Tibial artery (tissue), 4 donors: ENCODE results near the gene PPP1R14C.

ENCODE experiments used
- DNase-seq, 2 donors: peaks; one replicate each; pipeline ENCODE4 v3.0.0-alpha.2; 2019
- H3K27ac ChIP-seq, 2 donors: fragments of 200-600 bp; sonication (generic) in 1 of 2; 1 replicate in 1 of 2; 2 replicates in 1 of 2; pipeline ENCODE4 v1.5.1; 2018 to 2019; ENCODE audit warnings: mild to moderate bottlenecking in 1 of 2
- H3K27me3 ChIP-seq, 2 donors: fragments of 200-600 bp; sonication (generic) in 1 of 2; one replicate each; pipeline versions ENCODE4 v1.5.1 to v1.6.0; 2016 to 2019
- H3K36me3 ChIP-seq, 3 donors: fragments of 200-600 bp; sonication (generic) in 2 of 3; one replicate each; pipeline ENCODE4 v1.5.1; 2016 to 2019; ENCODE audit warnings: mild to moderate bottlenecking in 2 of 3
- H3K4me1 ChIP-seq, 4 donors: fragments of 200-600 bp; sonication (generic) in 2 of 4; 1 replicate in 3 of 4; 2 replicates in 1 of 4; pipeline ENCODE4 v1.5.1; 2016 to 2019
- H3K4me3 ChIP-seq, 2 donors: fragments of 200-600 bp; sonication (generic) in 1 of 2; 1 replicate in 1 of 2; 2 replicates in 1 of 2; pipeline ENCODE4 v1.5.1; 2018 to 2019; ENCODE audit warnings: mild to moderate bottlenecking in 2 of 2
- H3K9me3 ChIP-seq, 3 donors: fragments of 200-600 bp; sonication (generic) in 1 of 3; one replicate each; pipeline ENCODE4 v1.5.1; 2016 to 2019
- intact Hi-C: fragments of 100-400 bp; cut with DNase I; formaldehyde crosslinking; loops from one replicate; pipeline ENCODE4 v1.15.0; 2023; ENCODE audit warnings: low total_unique reads
- TF ChIP-seq, protein P1 (sequence below), 2 experiments: fragments of 200-600 bp in 1 of 2; fragments of 450-650 bp in 1 of 2; IDR thresholded peaks; one replicate each; pipeline ENCODE4 v1.5.1; 2017 to 2019; ENCODE audit warnings: antibody characterized with exemption in 2 of 2, mild to moderate bottlenecking in 1 of 2, moderate library complexity in 1 of 2

Gene PPP1R14C

DNA sequence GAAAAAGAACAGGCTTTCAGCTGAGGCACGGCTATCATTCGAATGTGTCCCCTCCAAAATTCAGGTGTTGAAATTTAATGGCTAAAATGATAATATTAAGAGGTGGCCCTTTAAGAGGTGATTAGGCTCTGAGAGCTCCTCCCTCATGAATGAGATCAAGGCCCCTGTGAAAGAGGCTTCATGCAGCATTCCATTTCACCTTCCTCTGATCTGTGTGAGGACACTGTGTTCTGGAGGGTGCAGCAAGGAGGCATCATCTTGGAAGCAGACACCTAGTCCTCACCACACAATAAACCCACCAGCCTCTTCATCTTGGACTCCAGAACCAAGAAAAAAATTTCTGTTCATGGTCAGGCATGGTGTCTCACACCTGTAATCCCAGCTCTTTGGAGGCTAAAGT is 56.4 kb downstream of the PPP1R14C start:
- H3K27me3 ChIP-seq = no peaks in the 10 kb centered on the region
- intact Hi-C loops = no loop called here
- no peak overlapping the region for H3K4me3 ChIP-seq
- TF ChIP-seq, protein P1, sequence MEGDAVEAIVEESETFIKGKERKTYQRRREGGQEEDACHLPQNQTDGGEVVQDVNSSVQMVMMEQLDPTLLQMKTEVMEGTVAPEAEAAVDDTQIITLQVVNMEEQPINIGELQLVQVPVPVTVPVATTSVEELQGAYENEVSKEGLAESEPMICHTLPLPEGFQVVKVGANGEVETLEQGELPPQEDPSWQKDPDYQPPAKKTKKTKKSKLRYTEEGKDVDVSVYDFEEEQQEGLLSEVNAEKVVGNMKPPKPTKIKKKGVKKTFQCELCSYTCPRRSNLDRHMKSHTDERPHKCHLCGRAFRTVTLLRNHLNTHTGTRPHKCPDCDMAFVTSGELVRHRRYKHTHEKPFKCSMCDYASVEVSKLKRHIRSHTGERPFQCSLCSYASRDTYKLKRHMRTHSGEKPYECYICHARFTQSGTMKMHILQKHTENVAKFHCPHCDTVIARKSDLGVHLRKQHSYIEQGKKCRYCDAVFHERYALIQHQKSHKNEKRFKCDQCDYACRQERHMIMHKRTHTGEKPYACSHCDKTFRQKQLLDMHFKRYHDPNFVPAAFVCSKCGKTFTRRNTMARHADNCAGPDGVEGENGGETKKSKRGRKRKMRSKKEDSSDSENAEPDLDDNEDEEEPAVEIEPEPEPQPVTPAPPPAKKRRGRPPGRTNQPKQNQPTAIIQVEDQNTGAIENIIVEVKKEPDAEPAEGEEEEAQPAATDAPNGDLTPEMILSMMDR (IDR thresholded peaks at IDR 0.05) = no peak
- H3K27ac ChIP-seq = no peak overlapping the region
- H3K4me1 ChIP-seq = peaks cover 0 to 16% (median 9%) of the 10 kb centered on the region in 4 donors
- no peak for DNase-seq
- H3K36me3 ChIP-seq = no peaks in the 10 kb centered on the region
- no peaks in the 10 kb centered on the region for H3K9me3 ChIP-seq

DNA sequence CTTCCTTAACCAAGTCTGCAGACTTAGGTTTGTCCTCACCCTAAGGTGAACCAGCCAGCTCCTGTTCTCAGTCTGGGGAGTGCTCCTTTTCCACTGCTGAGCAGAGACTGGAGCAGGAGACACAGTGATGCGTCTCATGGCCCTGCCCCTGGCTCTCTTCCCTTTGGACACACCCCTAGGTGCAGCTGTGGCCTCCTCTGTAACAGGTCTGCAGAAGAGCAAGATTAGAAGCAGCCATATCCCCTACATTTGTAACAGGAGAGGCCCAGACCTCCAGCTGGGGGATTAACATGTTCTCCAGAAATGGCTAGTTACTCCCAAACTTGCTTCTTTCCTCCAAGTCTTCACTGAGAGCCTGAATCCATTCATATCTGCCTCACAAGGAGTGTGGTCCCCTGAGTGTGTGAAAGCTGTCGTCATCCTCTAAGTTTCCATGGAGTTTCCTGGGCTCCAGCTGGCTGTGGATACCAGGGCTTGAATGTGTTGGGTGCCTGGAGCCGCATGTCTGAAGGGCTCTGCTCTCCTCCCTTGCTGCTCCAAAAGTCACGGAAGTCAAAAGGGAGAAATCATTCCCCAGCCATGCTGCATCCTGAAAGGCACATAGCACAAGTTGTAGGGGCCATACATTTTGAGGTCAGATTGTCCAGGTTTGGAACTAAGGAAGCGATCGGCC is 57.7 kb downstream of the PPP1R14C start:
- TF ChIP-seq, protein P1 (IDR thresholded peaks at IDR 0.05) = no peak
- no peaks in the 10 kb centered on the region for H3K9me3 ChIP-seq
- DNase-seq = no peak
- no peaks in the 10 kb centered on the region for H3K27me3 ChIP-seq
- H3K27ac ChIP-seq = no peak overlapping the region
- intact Hi-C loops = no loop called here
- peaks cover 0 to 16% (median 9%) of the 10 kb centered on the region in 4 donors for H3K4me1 ChIP-seq
- no peaks in the 10 kb centered on the region for H3K36me3 ChIP-seq
- no peak overlapping the region for H3K4me3 ChIP-seq

DNA sequence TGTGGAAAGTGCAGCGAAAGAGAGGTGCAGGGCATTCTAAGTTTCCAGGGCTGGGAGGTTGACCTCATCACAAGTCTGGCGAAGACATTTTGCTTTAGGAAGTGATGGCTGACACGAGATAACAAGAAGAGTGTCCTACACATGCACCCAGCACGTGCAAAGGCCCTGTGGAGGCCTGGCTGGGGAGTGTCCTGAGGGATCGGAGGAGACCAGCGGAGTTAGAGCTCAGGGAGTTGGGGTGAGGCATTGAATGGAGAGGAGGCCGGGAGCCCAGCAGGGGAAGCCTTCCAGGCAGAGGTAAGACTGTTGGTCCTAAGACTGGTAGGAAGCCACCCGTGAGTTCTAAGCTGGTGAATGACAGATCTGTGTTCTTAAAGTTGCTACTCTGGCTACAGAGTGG is 58.4 kb downstream of the PPP1R14C start:
- Histone ChIP-seq H3K4me3 (no peak overlapping the region), H3K27me3 (peaks cover 0 to 4% of the 10 kb centered on the region in 2 donors), H3K4me1 (peaks cover 0 to 9% (median 6%) of the 10 kb centered on the region in 4 donors), H3K36me3 (no peaks in the 10 kb centered on the region), H3K9me3 (no peaks in the 10 kb centered on the region), H3K27ac (no peak overlapping the region)
- intact Hi-C loops = no loop called here
- no peak for DNase-seq
- TF ChIP-seq, protein P1 (IDR thresholded peaks at IDR 0.05) = no peak

DNA sequence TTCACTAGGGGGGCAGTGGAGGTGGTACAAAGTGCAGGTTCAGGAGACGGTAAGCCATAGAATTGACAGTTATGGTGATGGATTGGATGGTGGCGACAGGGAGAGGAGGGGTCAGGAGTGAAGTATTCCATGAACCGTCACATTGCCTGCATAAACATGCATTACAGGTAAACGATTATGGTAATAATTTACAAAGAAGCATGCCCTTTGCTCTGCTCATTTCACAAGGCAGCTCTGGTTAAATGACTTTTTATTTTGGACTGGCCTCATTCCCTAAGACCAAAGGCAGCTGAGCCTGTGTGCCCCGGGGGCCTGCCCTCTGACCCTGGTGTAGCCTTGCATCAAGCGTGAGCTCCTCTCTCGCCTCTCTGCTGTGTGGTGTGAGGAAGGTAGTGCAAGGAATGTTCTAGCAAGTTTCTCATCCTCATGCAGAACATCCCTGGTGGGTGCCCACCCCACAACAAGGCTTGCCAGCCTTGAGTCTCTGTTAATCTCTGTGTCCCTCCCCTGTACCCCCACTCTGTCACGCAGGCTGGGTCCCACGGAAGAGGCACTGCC is 59.0 kb downstream of the PPP1R14C start:
- Histone ChIP-seq H3K27me3 (peaks cover 0 to 8% of the 10 kb centered on the region in 2 donors), H3K4me1 (peaks cover 0 to 5% (median 2%) of the 10 kb centered on the region in 4 donors), H3K36me3 (no peaks in the 10 kb centered on the region), H3K27ac (no peak overlapping the region), H3K9me3 (no peaks in the 10 kb centered on the region), H3K4me3 (no peak overlapping the region)
- TF ChIP-seq, protein P1 (IDR thresholded peaks at IDR 0.05) = no peak
- DNase-seq = no peak
- intact Hi-C loops = no loop called here

DNA sequence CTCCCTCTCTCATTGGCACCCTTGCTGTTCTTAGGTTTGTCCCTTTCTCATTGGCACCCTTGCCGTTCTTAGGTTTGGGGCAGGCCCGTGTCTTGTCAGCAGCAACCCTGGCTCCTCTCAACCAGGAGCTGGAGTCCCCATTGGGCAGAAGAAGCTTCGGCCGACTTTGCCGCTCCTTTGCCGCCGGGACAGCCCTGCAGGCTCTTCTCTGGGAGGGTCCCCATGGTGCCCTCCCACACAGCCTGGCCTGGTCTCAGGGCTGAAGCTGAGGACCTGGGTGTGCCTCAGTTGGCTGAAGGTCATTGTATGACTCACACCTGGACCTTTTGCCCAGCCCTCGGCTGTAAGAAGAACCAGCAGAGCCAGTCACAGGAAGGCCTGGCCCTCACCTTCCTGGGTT is 59.6 kb downstream of the PPP1R14C start:
- H3K36me3 ChIP-seq = no peaks in the 10 kb centered on the region
- H3K4me3 ChIP-seq = no peak overlapping the region
- DNase-seq = no peak
- intact Hi-C loops = no loop called here
- H3K9me3 ChIP-seq = no peaks in the 10 kb centered on the region
- no peak overlapping the region for H3K27ac ChIP-seq
- H3K27me3 ChIP-seq = peaks cover 0 to 8% of the 10 kb centered on the region in 2 donors
- H3K4me1 ChIP-seq = no peaks in the 10 kb centered on the region
- TF ChIP-seq, protein P1 (IDR thresholded peaks at IDR 0.05) = no peak
